Bronchial epithelial cell (primary cell): ENCODE measurements around the gene LONP2. TPM values are rescaled to one million over a fixed set of nuclear protein-coding genes. Genes with fewer than 3 reads are reported as not detected.

ENCODE experiments used
- DNase-seq: peaks from one replicate; pipeline ENCODE4 v3.0.0-alpha.2; 2010; ENCODE audit warnings: low read depth
- FAIRE-seq: peaks from 2 replicates; lab custom pipeline; 2011; peaks lifted over from hg19 to GRCh38; lab: Jason Lieb, UNC
- H3K27me3 ChIP-seq: 2 replicates; pipeline ENCODE4 v1.5.1; 2011; ENCODE audit warnings: low read length; ENCODE audit not compliant: control insufficient read depth, insufficient read depth
- H3K36me3 ChIP-seq: 2 replicates; pipeline ENCODE4 v1.5.1; 2011; ENCODE audit warnings: low read length; ENCODE audit not compliant: control insufficient read depth, insufficient read depth
- H3K4me3 ChIP-seq: 2 replicates; pipeline ENCODE4 v1.5.1; 2011; ENCODE audit warnings: mild to moderate bottlenecking, low read depth, low read length, control low read depth
- CTCF ChIP-seq: IDR thresholded peaks from 2 replicates; pipeline ENCODE4 v1.5.1; 2011; ENCODE audit warnings: mild to moderate bottlenecking, moderate library complexity, low read length, control low read depth, inconsistent platforms; ENCODE audit not compliant: insufficient read depth, severe bottlenecking
- total RNA-seq: library from RNA; depleted of rRNA; stranded (reverse); fragments of >200 nt; gene quantifications from 2 replicates; pipeline ENCODE4 v1.2.1, GENCODE V29; 2014

Gene LONP2
- total RNA-seq, 1 donor from 2014 or later = 41.9 TPM

DNA sequence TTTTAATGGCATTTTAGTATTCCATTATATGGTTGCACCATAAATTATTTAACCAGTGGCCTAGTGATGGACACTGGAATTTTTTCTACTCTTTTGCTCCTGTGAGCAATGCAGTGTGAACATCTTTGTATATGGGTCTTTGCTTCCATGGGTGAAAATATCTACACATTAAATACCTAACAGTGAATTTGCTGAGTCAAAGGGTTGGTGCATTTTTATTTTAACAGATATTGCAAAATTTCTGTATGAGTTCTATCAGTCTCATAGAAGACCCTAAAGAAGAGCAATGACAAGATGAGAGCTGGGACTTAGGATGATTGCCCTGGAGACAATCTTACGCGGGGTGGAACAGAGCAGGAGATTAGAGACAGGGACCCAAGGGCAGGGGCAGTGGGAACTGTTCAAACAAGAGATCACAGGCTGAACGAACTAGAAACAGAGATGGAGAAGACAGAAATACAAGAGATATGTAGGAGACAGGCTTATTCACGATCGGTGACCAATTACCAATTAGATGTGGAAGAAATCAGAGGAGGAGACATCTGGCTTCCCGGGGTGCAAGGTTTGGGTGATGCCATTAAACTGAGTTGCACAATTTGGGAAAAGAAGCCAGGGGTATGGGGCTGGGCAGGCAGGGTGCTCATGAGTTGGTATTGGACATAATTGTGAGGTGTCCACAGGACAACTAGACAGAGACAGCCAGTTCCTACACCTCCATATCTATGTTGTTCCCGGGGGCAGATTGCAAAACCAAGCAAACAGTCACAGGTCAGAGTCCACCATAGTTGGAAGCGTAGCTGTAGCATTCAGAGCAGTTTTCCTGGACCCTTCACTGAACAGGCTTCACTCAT lies 39.9 kb upstream of the LONP2 start:
- no peak for TF ChIP-seq CTCF
- Histone ChIP-seq H3K27me3 (no peaks in the 10 kb centered on the region), H3K4me3 (no peak overlapping the region), H3K36me3 (no peaks in the 10 kb centered on the region)
- FAIRE-seq (peak; percentile 7), DNase-seq (no peak)

DNA sequence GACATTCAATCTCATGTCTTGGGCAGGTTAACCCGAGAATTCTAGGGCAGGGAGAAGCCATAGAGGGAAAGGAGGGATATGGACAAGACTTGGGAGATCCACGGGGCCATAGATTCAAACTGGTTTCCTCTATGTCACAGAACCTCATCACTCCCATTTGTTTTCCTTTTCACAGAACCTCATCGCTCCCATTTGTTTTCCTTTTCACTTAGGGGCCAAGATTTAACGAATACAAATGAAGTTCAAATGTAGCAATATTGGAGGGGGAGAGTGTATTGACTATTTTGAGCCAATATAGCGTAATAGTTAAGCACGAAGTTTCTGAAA lies 39.3 kb upstream of the LONP2 start:
- H3K27me3 ChIP-seq = no peaks in the 10 kb centered on the region
- no peaks in the 10 kb centered on the region for H3K36me3 ChIP-seq
- DNase-seq (no peak), FAIRE-seq (no peak)
- no peak overlapping the region for H3K4me3 ChIP-seq
- TF ChIP-seq CTCF = no peak

GRCh38 chr16:48206594-48207242 lies 37.4 kb upstream of the LONP2 start:
- TF ChIP-seq CTCF = no peak
- peak; percentile 79 for DNase-seq
- H3K27me3 ChIP-seq = no peaks in the 10 kb centered on the region
- no peak for FAIRE-seq
- no peaks in the 10 kb centered on the region for H3K36me3 ChIP-seq
- H3K4me3 ChIP-seq = no peak overlapping the region

DNA sequence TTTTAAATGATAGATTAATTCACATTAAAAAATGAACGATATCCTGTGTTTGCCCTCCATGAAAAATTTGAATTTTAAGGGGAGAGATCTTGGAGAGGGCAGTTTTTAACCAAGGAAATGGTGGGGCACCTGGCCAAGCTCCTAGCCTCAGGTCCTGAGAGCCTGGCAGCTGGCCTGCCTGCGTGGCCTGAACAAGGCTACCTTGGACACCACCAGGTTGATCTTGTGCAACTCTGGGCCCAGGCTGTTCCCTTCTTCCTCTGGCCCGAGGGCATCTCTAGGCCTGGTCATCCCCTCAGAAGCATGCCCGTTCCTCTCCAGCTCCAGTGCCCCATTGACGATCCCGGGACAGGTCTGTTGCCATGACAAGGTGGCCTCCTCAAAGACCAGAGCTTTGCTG lies 33.4 kb upstream of the LONP2 start:
- TF ChIP-seq CTCF = no peak
- FAIRE-seq (no peak), DNase-seq (no peak)
- no peaks in the 10 kb centered on the region for H3K36me3 ChIP-seq
- H3K27me3 ChIP-seq = no peaks in the 10 kb centered on the region
- no peak overlapping the region for H3K4me3 ChIP-seq

- DNase-seq (peak; percentile 57), FAIRE-seq (no peak)
- TF ChIP-seq CTCF = no peak
- no peaks in the 10 kb centered on the region for H3K36me3 ChIP-seq
- H3K27me3 ChIP-seq = no peaks in the 10 kb centered on the region
- no peak overlapping the region for H3K4me3 ChIP-seq
These were observed 32.1 kb upstream of the LONP2 start for GRCh38 chr16:48212033-48212432.
